ENCODE measurements around the gene DAPP1. TPM values are rescaled to one million over a fixed set of nuclear protein-coding genes. Genes with fewer than 3 reads are reported as not detected.

The DAPP1 gene
- total and polyA plus RNA-seq, 2 donors (not counting 3 experiments of a cell fraction or from before 2014, with no cell fraction given), result not detected

DNA sequence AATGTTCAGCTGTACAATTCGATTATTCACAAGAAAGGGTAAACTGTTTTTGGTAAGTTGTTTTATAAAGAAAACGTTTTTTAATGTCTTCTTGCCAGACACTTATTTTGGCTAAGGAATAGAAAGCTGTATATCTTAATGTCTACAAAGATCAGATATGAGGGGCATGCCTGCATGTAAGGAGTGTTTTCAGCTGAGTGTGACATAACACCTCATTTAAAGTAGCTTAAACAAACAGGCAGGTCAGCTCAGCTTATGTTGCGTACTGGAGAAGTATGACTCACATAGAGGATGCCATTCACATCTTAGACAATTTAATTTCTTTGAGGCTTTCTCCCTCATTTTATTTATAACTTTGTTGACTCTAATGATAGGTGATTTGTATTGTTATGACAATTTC lies 47.2 kb downstream of the DAPP1 start:
- H2AFZ ChIP-seq (ENCODE audit: low read depth, low read length), result no peak overlapping the region
- no peak overlapping the region for H3K9ac ChIP-seq (replicated peaks; ENCODE audit: extremely low read depth, insufficient read depth, low read length)
- DNase-seq (ENCODE audit: low read depth, low spot score) (peak; percentile 10), FAIRE-seq (no peak)
- POLR2A ChIA-PET, result no interaction called here
- no TSS peak for BruUV-seq (replicated peaks)
- no peaks in the 10 kb centered on the region for H3K36me3 ChIP-seq (ENCODE audit: control insufficient read depth in 2 of 2, extremely low read depth in 1 of 2, insufficient read depth in 2 of 2, low read length in 2 of 2)
- intact Hi-C loops (cut with micrococcal nuclease), result no loop called here
- H3K4me1 ChIP-seq (ENCODE audit: control insufficient read depth, extremely low read depth, insufficient read depth, low read length), result no peaks in the 10 kb centered on the region
- H3K4me2 ChIP-seq (ENCODE audit: insufficient read depth, low read length), result no peak overlapping the region
- CTCF ChIA-PET, result no interaction called here
- no peak overlapping the region for H3K27ac ChIP-seq (ENCODE audit: insufficient read depth, low read depth, low read length)
- dilution Hi-C loops (cut with MboI; ENCODE audit: extremely low pct_ligation_motif_present, low sequenced_read_pairs), result no loop called here
- H3K27me3 ChIP-seq (ENCODE audit: control insufficient read depth in 2 of 2, insufficient read depth in 2 of 2, low read length in 2 of 2), result peaks cover 0 to 3% of the 10 kb centered on the region in 2 experiments
- no peaks in the 10 kb centered on the region for H3K79me2 ChIP-seq (ENCODE audit: control insufficient read depth, insufficient read depth, low read length)
- no peaks in the 10 kb centered on the region for H3K9me1 ChIP-seq (replicated peaks; ENCODE audit: control insufficient read depth, extremely low read depth, insufficient read depth, low read length)
- no peak overlapping the region for H3K4me3 ChIP-seq (replicated peaks in 1 of 3; ENCODE audit: insufficient read depth in 1 of 3, low read depth in 1 of 3, low read length in 3 of 3)
- H4K20me1 ChIP-seq (replicated peaks; ENCODE audit: control insufficient read depth, extremely low read depth, insufficient read depth, low read length), result no peaks in the 10 kb centered on the region
- H3K9me3 ChIP-seq (replicated peaks; ENCODE audit: control insufficient read depth, insufficient read depth, low read length), result no peaks in the 10 kb centered on the region
- TF ChIP-seq EZH2 (IDR thresholded peaks at IDR 0.05; ENCODE audit: borderline replicate concordance, low read depth, low read length, severe bottlenecking), result no peak
- TF ChIP-seq FOS (IDR thresholded peaks at IDR 0.05; ENCODE audit: borderline replicate concordance, insufficient read depth, low read length), result no peak
- TF ChIP-seq, protein P1, sequence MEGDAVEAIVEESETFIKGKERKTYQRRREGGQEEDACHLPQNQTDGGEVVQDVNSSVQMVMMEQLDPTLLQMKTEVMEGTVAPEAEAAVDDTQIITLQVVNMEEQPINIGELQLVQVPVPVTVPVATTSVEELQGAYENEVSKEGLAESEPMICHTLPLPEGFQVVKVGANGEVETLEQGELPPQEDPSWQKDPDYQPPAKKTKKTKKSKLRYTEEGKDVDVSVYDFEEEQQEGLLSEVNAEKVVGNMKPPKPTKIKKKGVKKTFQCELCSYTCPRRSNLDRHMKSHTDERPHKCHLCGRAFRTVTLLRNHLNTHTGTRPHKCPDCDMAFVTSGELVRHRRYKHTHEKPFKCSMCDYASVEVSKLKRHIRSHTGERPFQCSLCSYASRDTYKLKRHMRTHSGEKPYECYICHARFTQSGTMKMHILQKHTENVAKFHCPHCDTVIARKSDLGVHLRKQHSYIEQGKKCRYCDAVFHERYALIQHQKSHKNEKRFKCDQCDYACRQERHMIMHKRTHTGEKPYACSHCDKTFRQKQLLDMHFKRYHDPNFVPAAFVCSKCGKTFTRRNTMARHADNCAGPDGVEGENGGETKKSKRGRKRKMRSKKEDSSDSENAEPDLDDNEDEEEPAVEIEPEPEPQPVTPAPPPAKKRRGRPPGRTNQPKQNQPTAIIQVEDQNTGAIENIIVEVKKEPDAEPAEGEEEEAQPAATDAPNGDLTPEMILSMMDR (IDR thresholded peaks at IDR 0.05; ENCODE audit: extremely low read depth in 1 of 2, insufficient read depth in 1 of 2, low read depth in 1 of 2, low read length in 2 of 2), result no peak
- no peak for TF ChIP-seq MYC (IDR thresholded peaks at IDR 0.05; ENCODE audit: low read depth, low read length)
- TF ChIP-seq JUN (IDR thresholded peaks at IDR 0.05; ENCODE audit: borderline replicate concordance, insufficient read depth, insufficient read length, low read depth), result no peak
- TF ChIP-seq POLR2AphosphoS5 (IDR thresholded peaks at IDR 0.05; ENCODE audit: insufficient read depth, low read depth, low read length), result no peak
- TF ChIP-seq, protein P2, sequence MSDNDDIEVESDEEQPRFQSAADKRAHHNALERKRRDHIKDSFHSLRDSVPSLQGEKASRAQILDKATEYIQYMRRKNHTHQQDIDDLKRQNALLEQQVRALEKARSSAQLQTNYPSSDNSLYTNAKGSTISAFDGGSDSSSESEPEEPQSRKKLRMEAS (IDR thresholded peaks at IDR 0.05; ENCODE audit: insufficient read depth, insufficient read length), result no peak
- no peak for TF ChIP-seq GATA2 (IDR thresholded peaks at IDR 0.05; ENCODE audit: insufficient read depth, insufficient read length, low read depth, low read length)
- TF ChIP-seq POLR2A (IDR thresholded peaks at IDR 0.05; ENCODE audit: low read depth, low read length), result no peak
